A673 (cell line): Measurements from ENCODE around the gene ZNF529.

ENCODE experiments used
- CTCF ChIP-seq: fragments of 300-800, 200-600 bp; sonication (generic); conservative IDR thresholded peaks from 2 replicates; pipeline ENCODE4 v1.5.1; 2017; ENCODE audit warnings: low read depth, mild to moderate bottlenecking, antibody characterized with exemption, low read length, moderate library complexity, mixed read lengths
- EZH2 ChIP-seq: fragments of 200-600 bp; sonication (generic); IDR thresholded peaks from 2 replicates; pipeline ENCODE4 v1.6.1; 2017; ENCODE audit warnings: borderline replicate concordance, low read depth, mild to moderate bottlenecking, mixed read lengths, antibody characterized with exemption, low read length; ENCODE audit not compliant: poor library complexity, severe bottlenecking

DNA sequence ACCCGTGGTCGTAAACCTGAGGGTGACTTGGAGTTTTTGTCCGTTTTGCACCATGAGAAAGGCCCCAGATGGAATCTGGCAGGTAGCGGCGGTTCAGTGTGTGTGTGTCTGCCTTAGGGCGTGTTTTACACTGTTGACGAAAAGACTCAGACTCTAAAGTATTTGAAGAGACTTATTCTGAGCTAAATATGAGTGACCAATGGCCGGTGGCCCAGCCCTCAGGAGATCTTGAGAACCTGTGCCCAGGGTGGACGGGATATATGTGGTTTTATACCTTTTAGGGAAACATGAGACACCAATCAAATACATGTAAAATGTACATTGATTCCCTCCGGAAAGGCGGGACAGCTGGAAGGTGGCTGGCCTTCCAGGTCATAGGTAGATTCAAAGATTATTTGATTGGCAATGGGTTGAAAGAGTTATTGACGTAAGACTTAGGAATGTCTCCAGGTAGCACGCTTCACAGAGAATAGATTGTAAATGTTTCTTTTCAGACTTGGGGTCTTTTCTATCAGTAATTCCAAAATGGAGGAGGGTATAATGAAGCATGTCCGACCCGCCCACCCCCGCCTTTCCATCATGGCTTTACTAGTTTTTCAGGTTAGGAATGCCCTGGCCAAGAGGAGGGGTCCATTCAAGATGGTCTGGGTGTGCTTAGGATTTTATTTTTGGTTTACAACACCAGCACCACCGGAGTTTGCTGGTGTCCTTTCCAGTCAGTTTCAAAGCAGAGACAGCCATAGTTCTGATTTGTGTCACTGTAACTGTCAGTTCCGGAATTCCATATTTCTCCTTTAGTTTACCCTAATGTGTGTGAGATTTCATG lies 1.0 kb upstream of the ZNF529 start:
- TF ChIP-seq CTCF (no peak), EZH2 (no peak)
